ENCODE data around the gene PSMG4.

- no peak for TF ChIP-seq CTCF (IDR thresholded peaks at IDR 0.05; ENCODE audit: insufficient read depth, low read length)
- no peak for TF ChIP-seq GABPA (IDR thresholded peaks at IDR 0.05; ENCODE audit: low read depth)
- no peak for TF ChIP-seq POLR2AphosphoS5 (IDR thresholded peaks at IDR 0.05; ENCODE audit: low read depth)
- no peak for TF ChIP-seq REST (IDR thresholded peaks at IDR 0.05; ENCODE audit: insufficient replicate concordance, low read depth)
These were observed 17.7 kb downstream of the PSMG4 start for GRCh38 chr6:3276174-3277167.

Data from HL-60 (cell line).